Measurements from ENCODE around the gene MYO5B.

Gene MYO5B

GRCh38 chr18:49865401-49865800, 329.5 kb downstream of the MYO5B start:
- peaks cover 1% of the 10 kb centered on the region for H3K36me3 ChIP-seq (ENCODE audit: control insufficient read depth, insufficient read depth, low read length)
- H4K8ac ChIP-seq (ENCODE audit: low read depth, low read length), result no peak overlapping the region
- no peak overlapping the region for H3K4me2 ChIP-seq (ENCODE audit: low read length)
- H3K18ac ChIP-seq (ENCODE audit: low read length), result no peak overlapping the region
- H2BK120ac ChIP-seq (ENCODE audit: low read depth, low read length), result no peak overlapping the region
- no CpG with 5 or more reads among the region's 2 CpGs for WGBS (ENCODE audit: extremely low coverage, insufficient coverage, low lambda C conversion rate)
- H3K4me1 ChIP-seq (ENCODE audit: control insufficient read depth, low read depth, low read length), result no peaks in the 10 kb centered on the region
- no peak overlapping the region for H3K4ac ChIP-seq (ENCODE audit: low read depth, low read length)
- H2BK5ac ChIP-seq (ENCODE audit: low read length), result no peak overlapping the region
- DNase-seq, result no peak
- no peak overlapping the region for H2BK15ac ChIP-seq (replicated peaks; ENCODE audit: low read depth)
- H2AK5ac ChIP-seq (ENCODE audit: low read length), result no peak overlapping the region
- no peaks in the 10 kb centered on the region for H3K27me3 ChIP-seq (ENCODE audit: insufficient read depth, low read length, poor library complexity)
- H3K56ac ChIP-seq (ENCODE audit: low read length), result no peak overlapping the region
- no peak overlapping the region for H3K23ac ChIP-seq (ENCODE audit: low read length)
- no peaks in the 10 kb centered on the region for H3K79me1 ChIP-seq (ENCODE audit: low read length)
- H3K9ac ChIP-seq (ENCODE audit: low read length), result no peak overlapping the region
- no peaks in the 10 kb centered on the region for H3K79me2 ChIP-seq (ENCODE audit: control insufficient read depth, insufficient read depth, low read length)
- no peak overlapping the region for H3K27ac ChIP-seq (ENCODE audit: low read depth, low read length)
- no peak overlapping the region for H4K5ac ChIP-seq (ENCODE audit: low read length)
- H3K4me3 ChIP-seq (ENCODE audit: low read length), result no peak overlapping the region

GRCh38 chr18:49863769-49864621, 331.0 kb downstream of the MYO5B start:
- no peaks in the 10 kb centered on the region for H3K27me3 ChIP-seq (ENCODE audit: insufficient read depth, low read length, poor library complexity)
- no peak overlapping the region for H3K18ac ChIP-seq (ENCODE audit: low read length)
- H3K27ac ChIP-seq (ENCODE audit: low read depth, low read length), result no peak overlapping the region
- no peak overlapping the region for H2BK5ac ChIP-seq (ENCODE audit: low read length)
- DNase-seq, result no peak
- no peak overlapping the region for H3K4me2 ChIP-seq (ENCODE audit: low read length)
- H3K56ac ChIP-seq (ENCODE audit: low read length), result no peak overlapping the region
- H2BK15ac ChIP-seq (replicated peaks; ENCODE audit: low read depth), result no peak overlapping the region
- no peak overlapping the region for H3K4me3 ChIP-seq (ENCODE audit: low read length)
- no peaks in the 10 kb centered on the region for H3K79me2 ChIP-seq (ENCODE audit: control insufficient read depth, insufficient read depth, low read length)
- peaks cover 1% of the 10 kb centered on the region for H3K36me3 ChIP-seq (ENCODE audit: control insufficient read depth, insufficient read depth, low read length)
- H4K8ac ChIP-seq (ENCODE audit: low read depth, low read length), result no peak overlapping the region
- no peaks in the 10 kb centered on the region for H3K79me1 ChIP-seq (ENCODE audit: low read length)
- H3K4me1 ChIP-seq (ENCODE audit: control insufficient read depth, low read depth, low read length), result no peaks in the 10 kb centered on the region
- H2AK5ac ChIP-seq (ENCODE audit: low read length), result no peak overlapping the region
- H3K4ac ChIP-seq (ENCODE audit: low read depth, low read length), result no peak overlapping the region
- H2BK120ac ChIP-seq (ENCODE audit: low read depth, low read length), result no peak overlapping the region
- no peak overlapping the region for H4K5ac ChIP-seq (ENCODE audit: low read length)
- H3K23ac ChIP-seq (ENCODE audit: low read length), result no peak overlapping the region
- no peak overlapping the region for H3K9ac ChIP-seq (ENCODE audit: low read length)
- WGBS (ENCODE audit: extremely low coverage, insufficient coverage, low lambda C conversion rate), result no CpG with 5 or more reads among the region's 26 CpGs

- Histone ChIP-seq H3K79me2 (ENCODE audit: control insufficient read depth, insufficient read depth, low read length) (no peaks in the 10 kb centered on the region), H3K23ac (ENCODE audit: low read length) (no peak overlapping the region), H2BK15ac (replicated peaks; ENCODE audit: low read depth) (no peak overlapping the region), H3K36me3 (ENCODE audit: control insufficient read depth, insufficient read depth, low read length) (peaks cover 1% of the 10 kb centered on the region), H3K27me3 (ENCODE audit: insufficient read depth, low read length, poor library complexity) (no peaks in the 10 kb centered on the region), H3K4me2 (ENCODE audit: low read length) (no peak overlapping the region), H3K4ac (ENCODE audit: low read depth, low read length) (no peak overlapping the region), H4K5ac (ENCODE audit: low read length) (no peak overlapping the region), H3K79me1 (ENCODE audit: low read length) (no peaks in the 10 kb centered on the region), H2AK5ac (ENCODE audit: low read length) (no peak overlapping the region), H3K4me3 (ENCODE audit: low read length) (no peak overlapping the region), H3K27ac (ENCODE audit: low read depth, low read length) (no peak overlapping the region), H3K9ac (ENCODE audit: low read length) (no peak overlapping the region), H3K18ac (ENCODE audit: low read length) (no peak overlapping the region), H2BK5ac (ENCODE audit: low read length) (no peak overlapping the region), H3K56ac (ENCODE audit: low read length) (no peak overlapping the region), H3K4me1 (ENCODE audit: control insufficient read depth, low read depth, low read length) (peaks cover 3% of the 10 kb centered on the region), H4K8ac (ENCODE audit: low read depth, low read length) (no peak overlapping the region), H2BK120ac (ENCODE audit: low read depth, low read length) (no peak overlapping the region)
- WGBS (ENCODE audit: extremely low coverage, insufficient coverage, low lambda C conversion rate), result no CpG with 5 or more reads among the region's 13 CpGs
- DNase-seq, result no peak
Measured at GRCh38 chr18:49862656-49863385, 332.1 kb downstream of the MYO5B start.

GRCh38 chr18:49861659-49862058, 333.3 kb downstream of the MYO5B start:
- no peak overlapping the region for H4K8ac ChIP-seq (ENCODE audit: low read depth, low read length)
- peaks cover 3% of the 10 kb centered on the region for H3K4me1 ChIP-seq (ENCODE audit: control insufficient read depth, low read depth, low read length)
- no peaks in the 10 kb centered on the region for H3K79me2 ChIP-seq (ENCODE audit: control insufficient read depth, insufficient read depth, low read length)
- no peak overlapping the region for H3K23ac ChIP-seq (ENCODE audit: low read length)
- no peak overlapping the region for H2BK120ac ChIP-seq (ENCODE audit: low read depth, low read length)
- WGBS (ENCODE audit: extremely low coverage, insufficient coverage, low lambda C conversion rate), result no CpG with 5 or more reads among the region's 3 CpGs
- peaks cover 1% of the 10 kb centered on the region for H3K36me3 ChIP-seq (ENCODE audit: control insufficient read depth, insufficient read depth, low read length)
- no peak overlapping the region for H3K4ac ChIP-seq (ENCODE audit: low read depth, low read length)
- H2AK5ac ChIP-seq (ENCODE audit: low read length), result no peak overlapping the region
- no peak overlapping the region for H3K4me3 ChIP-seq (ENCODE audit: low read length)
- no peak overlapping the region for H4K5ac ChIP-seq (ENCODE audit: low read length)
- H2BK15ac ChIP-seq (replicated peaks; ENCODE audit: low read depth), result no peak overlapping the region
- peak; percentile 36 for DNase-seq
- H3K18ac ChIP-seq (ENCODE audit: low read length), result no peak overlapping the region
- no peak overlapping the region for H3K9ac ChIP-seq (ENCODE audit: low read length)
- H3K56ac ChIP-seq (ENCODE audit: low read length), result no peak overlapping the region
- no peak overlapping the region for H3K4me2 ChIP-seq (ENCODE audit: low read length)
- no peaks in the 10 kb centered on the region for H3K27me3 ChIP-seq (ENCODE audit: insufficient read depth, low read length, poor library complexity)
- no peaks in the 10 kb centered on the region for H3K79me1 ChIP-seq (ENCODE audit: low read length)
- no peak overlapping the region for H2BK5ac ChIP-seq (ENCODE audit: low read length)
- H3K27ac ChIP-seq (ENCODE audit: low read depth, low read length), result no peak overlapping the region

GRCh38 chr18:49859725-49860124, 335.2 kb downstream of the MYO5B start:
- Histone ChIP-seq H3K18ac (ENCODE audit: low read length) (no peak overlapping the region), H2BK120ac (ENCODE audit: low read depth, low read length) (no peak overlapping the region), H3K27ac (ENCODE audit: low read depth, low read length) (no peak overlapping the region), H3K9ac (ENCODE audit: low read length) (no peak overlapping the region), H3K4me1 (ENCODE audit: control insufficient read depth, low read depth, low read length) (peaks cover 3% of the 10 kb centered on the region), H4K5ac (ENCODE audit: low read length) (no peak overlapping the region), H3K56ac (ENCODE audit: low read length) (no peak overlapping the region), H2BK5ac (ENCODE audit: low read length) (no peak overlapping the region), H2BK15ac (replicated peaks; ENCODE audit: low read depth) (no peak overlapping the region), H3K4me2 (ENCODE audit: low read length) (no peak overlapping the region), H3K27me3 (ENCODE audit: insufficient read depth, low read length, poor library complexity) (no peaks in the 10 kb centered on the region), H2AK5ac (ENCODE audit: low read length) (no peak overlapping the region), H4K8ac (ENCODE audit: low read depth, low read length) (no peak overlapping the region), H3K23ac (ENCODE audit: low read length) (no peak overlapping the region), H3K79me2 (ENCODE audit: control insufficient read depth, insufficient read depth, low read length) (no peaks in the 10 kb centered on the region), H3K4me3 (ENCODE audit: low read length) (no peak overlapping the region), H3K4ac (ENCODE audit: low read depth, low read length) (no peak overlapping the region), H3K36me3 (ENCODE audit: control insufficient read depth, insufficient read depth, low read length) (peaks cover 1% of the 10 kb centered on the region), H3K79me1 (ENCODE audit: low read length) (no peaks in the 10 kb centered on the region)
- no CpG with 5 or more reads among the region's 12 CpGs for WGBS (ENCODE audit: extremely low coverage, insufficient coverage, low lambda C conversion rate)
- DNase-seq, result no peak
